Stimulated activated CD8-positive, alpha-beta memory T cell treated with anti-CD3 and anti-CD28 coated beads, Interleukin-4, amount 100 ng/mL, for 1 hour (primary cell): ENCODE data around the gene METRNL.
A peak's percentile ranks its signal among the peaks of the same experiment; 100 is the strongest.

Source experiments
- DNase-seq, 2 donors: peaks; one replicate each; pipeline ENCODE4 v3.0.0-alpha.2; 2020; ENCODE audit warnings: low read depth in 2 of 2, low spot score in 1 of 2

The METRNL gene

DNA sequence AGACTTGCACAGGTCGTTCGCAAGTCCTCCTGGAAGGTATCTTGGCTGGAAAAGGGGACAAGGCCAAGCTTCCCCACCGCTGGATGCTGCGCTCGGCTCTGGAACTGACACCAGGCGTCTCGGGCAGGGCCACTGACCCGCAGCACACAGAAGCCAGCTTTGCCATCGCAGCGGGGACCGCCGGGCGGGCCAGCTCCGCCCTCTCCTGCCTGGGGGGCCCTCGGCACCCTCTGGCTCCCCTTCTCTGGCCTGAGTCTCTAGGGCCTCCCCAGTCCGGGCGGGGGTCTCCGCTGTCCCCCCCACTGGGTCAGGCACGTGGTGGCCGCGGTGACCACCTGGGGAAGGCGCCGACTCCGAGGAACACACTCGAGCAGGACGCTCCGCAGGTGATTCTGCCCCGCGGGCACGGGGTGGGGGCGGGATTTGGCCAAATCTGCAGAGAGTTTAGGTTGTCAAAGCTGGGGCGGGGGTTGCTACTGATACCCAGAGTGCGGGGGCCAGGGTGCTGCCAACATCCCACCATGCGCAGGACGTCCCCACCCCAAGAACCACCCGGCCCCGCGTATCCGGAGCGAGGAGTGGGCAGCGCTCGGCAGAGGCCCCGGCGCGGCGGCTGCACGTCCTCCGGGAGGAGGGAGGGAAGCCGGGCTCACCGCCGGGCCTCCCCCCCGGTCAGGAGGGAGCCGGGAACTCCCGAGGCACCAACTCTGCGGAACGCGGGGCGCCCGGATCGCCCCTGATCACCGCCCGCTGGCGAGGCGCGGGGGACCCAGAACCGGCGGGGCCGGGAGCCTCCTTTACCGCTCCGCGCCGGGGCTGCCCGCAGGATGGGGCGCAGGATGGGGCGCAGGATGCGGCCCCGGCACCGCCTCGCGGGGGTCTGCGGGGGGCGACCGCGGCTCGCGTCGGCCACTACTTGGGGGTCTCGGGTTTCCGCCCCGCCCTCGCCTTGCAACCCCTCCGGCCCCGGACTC, 744 bp upstream of the METRNL start:
- DNase-seq: no peak

DNA sequence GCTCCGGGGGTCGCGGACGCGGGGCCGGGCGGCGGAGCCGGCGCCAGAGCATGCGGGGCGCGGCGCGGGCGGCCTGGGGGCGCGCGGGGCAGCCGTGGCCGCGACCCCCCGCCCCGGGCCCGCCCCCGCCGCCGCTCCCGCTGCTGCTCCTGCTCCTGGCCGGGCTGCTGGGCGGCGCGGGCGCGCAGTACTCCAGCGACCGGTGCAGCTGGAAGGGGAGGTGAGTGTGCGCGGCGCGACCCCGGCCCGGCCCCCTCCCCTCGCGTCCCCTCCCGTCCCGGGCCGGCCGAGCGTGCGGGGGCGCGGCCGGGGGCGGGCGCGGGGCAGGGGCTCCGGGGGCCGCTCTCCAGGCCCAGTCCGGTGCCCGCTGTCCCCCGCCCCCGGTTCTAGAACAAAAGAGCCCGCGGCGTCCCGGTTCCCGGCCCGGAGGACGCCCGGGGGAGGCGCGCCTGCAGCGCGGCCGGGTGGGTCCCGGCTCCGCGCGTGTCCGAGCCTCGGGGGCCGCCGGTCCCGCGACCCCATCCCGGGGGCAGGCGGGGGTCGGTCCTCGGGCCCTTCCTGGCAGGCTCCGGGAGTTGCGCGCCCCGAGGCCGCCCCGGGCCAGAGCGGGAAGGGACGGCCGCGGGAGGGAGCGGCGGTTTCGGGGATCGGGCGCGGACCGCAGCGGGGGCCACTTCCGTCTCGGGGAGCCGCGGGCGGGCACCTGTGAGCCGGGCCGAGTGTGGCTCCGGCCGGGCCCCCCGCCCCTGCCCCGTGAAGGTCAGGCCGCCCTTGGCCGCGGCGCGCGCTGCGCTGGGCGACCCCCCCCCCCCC, 563 bp downstream of the METRNL start:
- DNase-seq: no peak

DNA sequence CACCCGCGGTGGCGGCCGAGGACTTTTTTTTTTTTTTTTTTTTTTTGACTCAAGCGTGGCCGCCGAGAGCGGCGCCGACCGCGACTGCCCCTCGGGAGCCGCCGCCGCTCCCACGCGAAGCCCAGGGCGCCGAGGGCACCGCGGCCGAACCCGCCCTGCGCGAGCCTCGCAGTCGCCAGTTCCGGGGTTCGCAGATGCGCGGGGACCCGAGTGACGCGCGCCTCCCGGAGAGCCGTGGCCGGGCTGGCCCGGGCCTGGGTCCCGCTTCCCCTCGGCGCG, 1.1 kb downstream of the METRNL start:
- DNase-seq: no peak

DNA sequence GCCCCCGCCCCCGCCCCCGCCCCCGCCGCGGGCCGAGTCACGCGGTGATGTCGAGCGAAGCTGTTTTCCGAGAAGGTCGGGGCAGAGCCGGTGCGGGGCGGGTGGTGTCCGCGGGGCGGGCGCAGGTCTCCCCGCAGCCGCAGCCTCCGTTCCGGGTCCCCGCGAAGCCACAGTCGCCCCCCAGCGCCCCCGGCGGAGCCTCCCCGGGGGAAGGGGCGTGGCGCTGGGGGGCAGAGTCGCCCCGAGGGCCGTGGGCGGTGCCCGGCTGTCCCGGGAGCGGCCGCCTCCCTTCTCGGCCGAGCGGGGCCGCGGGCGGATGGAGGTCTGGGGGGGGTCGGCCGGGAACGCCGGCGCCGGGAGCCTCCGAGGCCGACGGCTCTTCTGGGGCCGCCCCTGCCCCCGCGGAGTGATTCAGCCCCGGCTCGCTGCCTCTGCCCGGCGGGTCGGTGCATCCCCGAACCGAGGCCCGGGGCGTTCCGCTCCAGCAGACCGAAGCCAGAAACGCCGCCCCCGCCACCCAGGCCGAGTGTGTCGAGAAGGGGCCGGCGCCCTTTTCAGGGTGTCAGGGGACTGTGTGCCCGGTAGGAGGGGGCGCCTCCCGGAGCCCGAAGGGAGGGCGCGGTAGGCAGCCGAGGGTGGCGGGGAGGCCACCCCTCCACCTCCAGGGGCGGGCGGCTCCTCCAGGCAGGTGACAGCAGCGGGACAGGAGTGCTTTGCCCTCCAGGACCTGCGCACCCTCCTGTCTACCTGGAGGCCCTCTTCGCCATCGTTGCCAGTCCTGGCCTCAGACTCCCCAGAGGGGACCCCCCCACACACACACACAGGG, 1.7 kb downstream of the METRNL start:
- no peak for DNase-seq

DNA sequence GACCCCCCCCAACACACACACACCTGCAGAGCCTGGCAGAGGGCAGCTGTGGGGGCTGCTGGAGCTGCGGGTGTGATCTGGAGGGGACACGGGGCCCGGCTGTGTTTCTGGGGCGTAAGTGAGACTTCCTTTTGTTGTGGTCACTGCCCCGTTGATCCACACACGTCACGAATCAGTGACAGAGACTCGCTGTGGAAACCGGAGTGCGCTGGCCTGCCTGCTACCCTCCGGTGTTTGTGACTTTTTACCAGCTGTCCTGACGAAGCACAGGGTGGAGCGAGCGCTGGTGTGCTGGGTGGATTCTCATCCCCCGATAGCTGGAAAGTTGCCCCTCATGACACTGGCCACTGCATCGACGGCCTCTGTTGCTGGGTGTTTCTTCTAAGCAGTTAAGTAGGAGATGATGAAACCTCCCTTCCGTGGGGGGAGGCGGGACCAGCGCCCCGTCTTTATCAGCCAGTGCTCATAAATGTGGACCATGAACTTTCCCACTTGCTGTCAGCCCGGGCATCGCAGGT, 2.3 kb downstream of the METRNL start:
- DNase-seq: no peak

DNA sequence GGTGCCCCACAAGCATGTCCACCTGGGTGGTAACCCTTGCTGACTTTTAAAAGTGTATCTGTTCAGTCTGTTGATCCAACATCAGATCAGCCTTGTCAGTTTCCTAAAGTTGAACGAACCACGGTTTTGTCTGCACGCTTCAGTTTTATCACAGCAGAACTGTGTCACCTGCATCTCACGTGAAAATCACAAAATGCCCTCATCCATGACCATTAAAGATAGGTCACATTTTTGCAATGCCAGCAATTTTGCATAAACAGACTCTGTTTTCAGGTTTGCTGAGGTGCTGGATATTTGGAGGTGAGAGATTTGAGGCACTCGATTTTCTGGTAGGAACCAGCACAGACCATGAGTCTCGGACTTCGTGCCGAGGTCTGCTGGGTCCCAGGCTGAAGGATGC, 3.0 kb downstream of the METRNL start:
- no peak for DNase-seq

DNA sequence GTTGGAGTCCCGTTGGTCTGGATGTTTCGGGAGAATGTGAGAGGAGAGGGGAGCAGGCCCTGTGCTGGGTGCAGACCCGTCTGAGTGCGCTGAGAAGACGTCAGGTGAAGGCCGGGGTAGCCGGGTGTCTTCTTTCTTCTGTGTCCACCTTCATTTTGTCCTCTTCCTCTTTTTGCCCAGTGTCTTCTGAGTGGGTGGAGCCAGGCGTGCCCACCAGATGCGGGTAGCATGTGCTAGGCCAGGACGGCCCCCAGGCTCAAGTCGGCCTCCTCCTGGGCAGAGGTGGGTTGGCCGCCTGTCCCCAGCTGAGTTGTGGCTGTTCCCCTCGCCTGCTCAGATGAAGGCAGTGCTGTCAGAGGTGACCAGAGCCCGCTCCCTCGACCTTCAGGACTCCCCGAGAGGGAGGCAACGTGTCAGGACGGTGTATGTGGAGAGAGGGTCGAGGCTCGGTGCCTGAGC, 3.5 kb downstream of the METRNL start:
- DNase-seq: no peak

DNA sequence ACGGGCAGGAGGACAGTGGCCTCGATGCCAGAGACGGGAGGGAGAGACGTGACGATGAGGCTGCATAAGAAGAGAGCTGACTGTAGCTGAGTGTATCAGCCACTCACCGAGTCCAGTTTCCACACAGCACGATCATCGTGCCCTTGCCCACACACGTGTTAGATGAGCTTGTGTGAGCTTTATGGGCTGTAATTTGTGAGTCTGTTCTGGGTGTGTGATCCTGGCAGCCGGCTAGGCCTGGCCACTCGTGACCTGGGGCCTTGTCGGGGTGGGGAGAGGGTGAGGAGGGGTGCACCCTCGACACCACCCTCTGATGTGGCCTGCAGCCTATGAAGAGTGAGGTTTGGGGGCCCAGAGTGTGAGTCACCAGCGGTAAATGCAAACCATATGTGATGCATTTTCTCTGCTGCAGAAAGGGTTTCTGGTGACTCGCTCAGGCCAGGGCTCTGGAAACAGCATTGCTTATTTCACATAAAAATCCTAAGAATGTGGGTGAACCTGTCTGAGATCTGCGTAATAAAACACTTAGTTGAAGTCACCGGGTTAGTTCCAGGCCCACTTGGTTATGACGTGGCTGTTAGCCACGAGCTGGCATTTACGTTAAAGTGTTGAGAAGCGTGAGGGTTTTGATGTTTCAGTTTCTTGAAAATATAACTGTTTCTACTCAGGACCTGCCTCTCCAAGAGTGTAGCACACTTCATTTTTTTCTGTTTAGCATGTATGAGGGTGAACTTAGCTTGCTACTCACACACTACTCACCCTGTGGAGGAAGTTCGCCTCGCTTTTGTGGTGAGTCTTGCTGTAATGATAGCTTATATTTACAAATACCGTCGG, 4.2 kb downstream of the METRNL start:
- peak; percentile 41 to 56 for DNase-seq

DNA sequence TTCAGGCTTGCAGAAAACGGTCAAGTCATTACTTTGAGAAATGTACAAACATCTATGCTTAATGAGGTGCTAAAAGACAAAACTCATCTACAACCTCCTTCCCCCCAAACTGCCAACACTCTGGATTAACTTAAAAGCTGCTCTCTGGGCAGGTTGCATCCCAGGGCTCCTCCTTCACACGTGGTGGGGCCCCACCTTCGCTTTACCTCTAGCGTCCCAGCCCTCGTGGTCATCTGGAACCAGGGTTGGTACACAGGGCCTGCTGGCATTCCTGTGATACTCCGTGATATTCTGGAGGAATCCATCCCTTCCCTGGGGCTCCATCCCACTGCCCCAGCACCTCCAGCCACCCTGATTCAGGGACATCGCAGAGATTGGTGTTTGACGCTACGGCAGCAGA, 4.8 kb downstream of the METRNL start:
- no peak for DNase-seq

DNA sequence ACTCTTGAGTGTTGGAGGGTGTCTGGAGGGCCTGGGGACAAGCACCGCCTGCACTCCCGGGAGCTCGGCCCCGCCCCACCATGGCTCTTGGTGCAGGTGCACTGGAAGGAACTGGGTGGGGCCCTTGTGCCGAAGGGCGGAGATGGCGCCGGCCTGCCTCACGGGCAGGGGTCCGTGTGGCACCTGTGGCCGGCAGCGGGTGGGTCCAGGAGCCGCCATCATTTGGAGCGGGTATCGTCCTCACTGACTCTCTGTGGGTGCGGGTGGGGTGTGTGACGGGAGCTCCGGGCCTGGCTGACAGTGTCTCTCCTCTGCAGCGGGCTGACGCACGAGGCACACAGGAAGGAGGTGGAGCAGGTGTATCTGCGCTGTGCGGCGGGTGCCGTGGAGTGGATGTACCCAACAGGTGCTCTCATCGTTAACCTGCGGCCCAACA, 5.2 kb downstream of the METRNL start:
- no peak for DNase-seq

DNA sequence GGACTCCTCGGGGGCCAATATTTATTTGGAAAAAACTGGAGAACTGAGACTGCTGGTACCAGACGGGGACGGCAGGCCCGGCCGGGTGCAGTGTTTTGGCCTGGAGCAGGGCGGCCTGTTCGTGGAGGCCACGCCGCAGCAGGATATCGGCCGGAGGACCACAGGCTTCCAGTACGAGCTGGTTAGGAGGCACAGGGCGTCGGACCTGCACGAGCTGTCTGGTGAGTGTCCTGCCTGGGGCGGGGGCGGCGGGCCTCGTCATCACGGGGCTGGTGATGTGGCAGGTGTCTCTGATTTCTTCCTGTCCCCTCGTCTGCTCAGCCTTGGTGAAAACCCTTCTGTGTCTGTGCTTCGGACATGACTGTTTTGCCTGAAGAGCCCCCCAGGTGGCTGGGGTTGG, 5.7 kb downstream of the METRNL start:
- no peak for DNase-seq

DNA sequence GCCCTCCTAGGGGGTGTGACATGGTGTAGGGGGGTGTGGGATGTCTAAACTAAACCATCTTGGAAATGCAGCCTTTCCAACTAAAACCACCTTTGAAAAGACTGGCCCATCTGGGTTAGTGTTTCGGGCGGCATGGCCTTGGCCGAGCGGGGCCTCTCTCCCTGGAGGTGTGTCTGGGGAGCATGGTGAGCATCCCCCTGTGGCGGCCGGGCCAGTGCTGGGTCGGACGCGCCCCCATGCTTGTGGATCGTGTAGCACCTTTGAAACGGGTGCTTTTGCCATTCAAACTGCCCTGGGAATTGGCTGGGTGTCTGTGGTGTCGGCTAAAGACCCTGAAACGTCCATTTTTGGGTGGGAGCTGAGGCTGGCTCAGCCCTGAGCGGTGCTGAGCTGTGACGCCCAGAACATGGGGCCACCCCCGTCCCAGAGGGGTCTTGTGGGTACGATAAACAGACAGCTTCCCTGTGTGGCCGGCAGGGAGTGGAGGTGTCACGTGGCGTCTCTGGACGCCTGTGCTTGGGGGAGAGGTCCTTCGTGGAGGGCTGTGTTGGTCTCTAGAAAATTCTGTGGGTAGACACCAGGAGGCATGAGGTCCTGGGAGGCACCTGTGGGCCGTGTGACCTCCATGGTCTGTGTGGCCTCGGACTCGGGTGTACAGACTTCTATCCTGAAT, 6.3 kb downstream of the METRNL start:
- no peak for DNase-seq

DNA sequence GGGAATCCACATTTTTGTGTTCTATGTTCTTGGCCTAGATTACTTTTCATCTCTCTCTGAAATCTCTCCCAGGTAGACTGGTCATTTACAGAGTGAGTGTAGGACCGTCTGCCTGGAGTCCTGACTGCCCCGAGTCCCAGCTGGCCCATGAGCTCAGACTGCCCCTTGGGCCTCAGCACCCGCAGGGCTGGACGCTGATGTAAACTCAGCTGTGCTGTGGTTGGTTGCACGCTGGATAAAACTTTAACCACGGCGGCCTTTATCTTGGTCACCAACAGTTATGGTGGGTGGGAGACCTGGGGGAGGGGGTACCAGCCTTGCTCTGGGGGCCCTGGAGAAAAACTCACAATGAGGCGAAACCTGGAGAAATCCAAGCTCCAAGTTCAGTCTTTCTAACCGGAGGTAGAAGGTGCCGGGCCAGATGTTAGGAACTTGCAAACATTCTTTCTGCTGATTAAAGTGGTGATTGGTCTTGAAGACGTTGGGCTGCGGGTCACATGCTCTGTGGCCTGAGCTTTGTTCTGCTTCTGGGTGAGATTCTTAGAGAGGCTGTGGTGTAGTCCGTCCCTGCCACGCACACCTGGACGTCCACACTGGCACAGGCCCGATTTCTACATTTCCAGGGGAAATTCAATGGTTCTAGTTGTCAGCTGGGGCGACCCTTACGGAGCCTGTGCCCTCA, 6.9 kb downstream of the METRNL start:
- no peak for DNase-seq

DNA sequence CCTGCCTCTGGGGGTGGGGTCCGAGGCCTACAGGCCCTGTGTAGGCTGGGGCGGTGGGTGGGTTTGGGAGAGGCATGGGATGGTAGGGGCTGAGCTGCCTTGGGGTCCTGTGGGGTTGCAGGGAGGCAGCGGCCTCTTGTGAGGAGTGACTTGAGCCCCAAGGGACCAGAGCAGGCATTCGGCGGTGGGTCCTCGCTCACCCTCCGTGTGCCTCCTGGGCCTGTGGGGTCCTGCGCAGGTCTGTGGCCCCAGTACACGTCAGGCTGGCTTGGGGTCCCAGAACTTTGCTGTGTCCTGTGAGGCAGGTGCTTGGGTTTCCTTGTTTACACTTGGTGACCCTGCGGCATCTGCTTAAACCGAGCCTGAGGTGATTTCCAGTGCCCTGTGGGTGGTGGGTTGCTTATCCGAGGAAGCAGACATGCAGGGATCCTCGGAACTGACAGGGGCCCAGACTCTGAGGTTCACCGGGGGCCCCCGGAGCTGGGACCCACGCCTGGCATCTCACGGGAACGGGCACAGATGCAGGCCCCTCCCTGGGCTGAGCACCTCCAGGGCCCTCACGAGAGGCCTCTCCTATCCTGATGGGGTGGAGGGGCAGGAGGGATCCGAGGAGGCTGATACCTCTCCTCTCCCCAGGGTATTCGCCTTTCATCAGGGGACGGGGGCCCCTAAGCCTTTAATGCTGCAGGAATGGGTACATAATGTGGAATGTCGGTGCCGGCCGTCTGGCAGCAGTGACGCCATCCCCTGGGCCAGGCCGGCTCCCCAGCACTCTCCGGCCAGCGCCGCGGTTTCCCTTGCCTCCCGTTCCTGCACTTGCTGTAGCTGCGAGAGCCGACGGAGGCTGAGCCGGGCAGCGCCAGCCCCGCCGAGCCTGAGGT, 7.7 kb downstream of the METRNL start:
- no peak for DNase-seq

DNA sequence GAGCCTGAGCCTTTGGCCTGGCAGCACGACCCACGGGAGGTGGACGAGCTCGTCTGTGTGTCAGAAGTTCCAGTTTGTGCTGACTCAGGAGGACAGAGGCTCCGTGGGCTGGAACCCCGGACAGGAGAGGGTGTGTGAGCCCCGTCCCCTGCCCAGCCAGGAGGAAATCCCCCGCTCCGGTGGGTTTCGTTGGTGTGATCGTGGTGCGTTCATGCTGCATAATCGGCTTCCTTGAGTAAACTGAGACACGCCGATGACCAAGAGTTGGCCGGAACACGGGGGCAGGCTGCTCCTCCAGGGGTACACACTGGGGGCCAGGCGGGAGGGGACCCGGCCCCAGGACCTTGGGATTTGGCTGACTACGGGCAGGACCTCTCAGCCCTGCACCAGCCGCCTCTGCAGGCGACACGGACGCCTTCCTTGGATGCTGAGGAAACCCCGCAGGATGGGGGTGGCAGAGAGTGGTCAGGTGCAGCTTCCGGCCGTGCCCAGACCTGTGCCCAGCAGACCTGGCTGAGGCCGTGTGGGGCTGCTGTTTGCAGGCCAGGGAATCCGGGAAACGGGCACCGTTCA, 8.5 kb downstream of the METRNL start:
- no peak for DNase-seq

DNA sequence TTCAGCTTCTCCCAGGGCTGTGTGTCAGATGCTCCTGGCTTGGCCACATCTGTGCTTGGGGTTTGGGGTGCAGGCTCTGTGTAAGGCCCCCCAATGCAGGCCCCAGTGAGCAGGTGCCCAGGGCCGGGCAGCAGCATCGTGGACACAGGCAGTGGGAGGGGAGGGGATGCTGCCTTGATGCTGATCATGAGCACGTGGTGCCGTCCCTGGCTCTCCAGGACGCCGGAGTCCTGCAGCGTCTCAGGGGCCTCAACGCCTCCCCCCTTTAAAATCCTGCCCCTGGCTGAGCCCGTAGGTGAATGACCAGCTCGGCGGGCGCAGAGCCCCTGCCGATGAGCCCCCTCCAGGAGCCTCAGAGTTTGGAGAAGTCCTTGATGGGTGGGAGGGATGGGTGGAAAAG, 9.0 kb downstream of the METRNL start:
- DNase-seq: no peak

DNA sequence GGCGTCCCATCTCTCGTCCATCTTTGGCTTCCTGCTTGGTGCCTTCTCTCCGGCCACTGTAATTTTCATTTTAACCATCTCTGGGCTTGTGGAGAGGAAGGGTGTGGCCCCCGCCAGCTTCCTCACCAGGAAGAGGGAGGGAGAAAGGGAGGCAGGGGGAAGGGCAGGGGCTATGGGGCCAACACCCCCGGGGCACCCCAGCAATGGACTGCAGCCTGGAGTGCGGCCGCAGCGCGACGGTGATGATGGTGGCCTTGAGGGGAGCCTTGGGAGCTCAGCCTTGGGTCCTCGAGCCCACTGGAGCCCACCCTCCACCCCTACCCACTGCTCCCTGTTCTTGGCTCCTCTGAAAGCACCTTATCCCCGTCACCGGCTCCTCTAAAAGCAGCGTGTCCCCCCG, 9.5 kb downstream of the METRNL start:
- no peak for DNase-seq
